Loucy (cell line): ENCODE results near the gene MYBPC2.

Experiments used
- CTCF ChIP-seq: fragments of 200-600 bp; sonication (generic); conservative IDR thresholded peaks from 2 replicates; pipeline ENCODE4 v1.5.1; 2014; ENCODE audit warnings: mild to moderate bottlenecking, antibody characterized with exemption, low read length
- EZH2phosphoT487 ChIP-seq: fragments of 200-600 bp; IDR thresholded peaks from 2 replicates; pipeline ENCODE4 v1.6.1; 2018; ENCODE audit warnings: antibody characterized with exemption, mild to moderate bottlenecking, moderate library complexity, borderline replicate concordance

GRCh38 chr19:50434525-50434924 lies 1.8 kb downstream of the MYBPC2 start:
- TF ChIP-seq CTCF (no peak), EZH2phosphoT487 (no peak)
